Naive B cell (primary cell): ENCODE data around the gene TMEM185A. TPM values are rescaled to one million over a fixed set of nuclear protein-coding genes. Genes with fewer than 3 reads are reported as not detected.
"Not testable (repeated sequence)": the region's sequence is repeated elsewhere in the genome, so short reads cannot be mapped to it uniquely, and the experiment has no call there.

Source experiments
- ATAC-seq, 2 donors: fragments of 150-1000 bp; cut with Tn5 transposase; 2 replicates each; pipeline ENCODE4 v1.10.0; 2021; ENCODE audit warnings: low read depth in 2 of 2, mild to moderate bottlenecking in 2 of 2, moderate library complexity in 2 of 2
- DNase-seq: peaks from one replicate; pipeline ENCODE4 v3.0.0; 2022
- H3K27ac Mint-ChIP-seq, 6 donors: one replicate each; pipeline ENCODE4 v1.8.0; 2020 to 2022; ENCODE audit warnings: mild to moderate bottlenecking in 6 of 6, mixed read lengths in 6 of 6, moderate library complexity in 5 of 6, inconsistent platforms in 2 of 6
- H3K27me3 Mint-ChIP-seq, 3 donors: one replicate each; pipeline ENCODE4 v1.8.0; 2021 to 2022; ENCODE audit warnings: mixed read lengths in 3 of 3, mild to moderate bottlenecking in 1 of 3
- H3K36me3 Mint-ChIP-seq, 2 donors: one replicate each; pipeline ENCODE4 v1.8.0; 2020 to 2022; ENCODE audit warnings: mixed read lengths in 2 of 2, inconsistent platforms in 1 of 2, mild to moderate bottlenecking in 1 of 2
- H3K4me1 Mint-ChIP-seq, 3 donors: one replicate each; pipeline ENCODE4 v1.8.0; 2020 to 2022; ENCODE audit warnings: mixed read lengths in 3 of 3, inconsistent platforms in 1 of 3, mild to moderate bottlenecking in 1 of 3, moderate library complexity in 1 of 3
- H3K4me3 Mint-ChIP-seq, 8 donors: one replicate each; pipeline ENCODE4 v1.8.0; 2020 to 2022; ENCODE audit warnings: mild to moderate bottlenecking in 8 of 8, mixed read lengths in 8 of 8, moderate library complexity in 8 of 8, inconsistent platforms in 2 of 8
- H3K9me3 Mint-ChIP-seq, 7 donors: one replicate each; pipeline ENCODE4 v1.8.0; 2020 to 2022; ENCODE audit warnings: mixed read lengths in 7 of 7, mild to moderate bottlenecking in 5 of 7, inconsistent platforms in 2 of 7, moderate library complexity in 1 of 7
- polyA plus RNA-seq, 6 donors: library from polyadenylated mRNA; unstranded; fragments of 300-500 nt; fragmentation: Illumina TruSeq; gene quantifications; one replicate each; pipeline ENCODE4 v1.2.3, GENCODE V29; 2021; ENCODE audit warnings: low read depth in 6 of 6

Gene TMEM185A
- polyA plus RNA-seq, 6 donors from 2014 or later, result 9.1 to 23.7 (median 16.7) TPM

DNA sequence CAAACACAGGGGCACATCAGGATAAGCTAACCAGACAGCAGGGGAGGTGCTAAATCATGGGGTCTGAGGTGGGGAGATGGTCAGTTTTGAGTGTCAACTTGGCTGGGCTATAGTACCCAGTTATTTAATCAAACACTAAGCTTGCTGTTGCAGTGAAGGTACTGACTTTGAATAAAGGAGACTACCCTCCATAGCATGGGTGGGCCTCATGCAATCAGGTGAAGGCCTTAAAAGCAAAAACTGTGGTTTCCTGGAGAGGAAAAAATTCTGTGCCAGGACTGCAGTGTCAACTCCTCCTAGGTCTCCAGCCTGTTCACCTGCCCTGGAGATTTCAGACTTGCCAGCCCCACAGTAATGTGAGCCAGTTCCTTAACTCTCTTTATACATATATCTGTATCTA, 23.9 kb downstream of the TMEM185A start:
- Mint-ChIP-seq H3K9me3 (no peaks in the 10 kb centered on the region), H3K36me3 (peaks cover 0 to 18% of the 10 kb centered on the region in 2 donors), H3K4me3 (no peak overlapping the region), H3K4me1 (peaks cover 0 to 6% (median 3%) of the 10 kb centered on the region in 3 donors), H3K27me3 (no peaks in the 10 kb centered on the region), H3K27ac (no peak overlapping the region)
- ATAC-seq (no peak), DNase-seq (no peak)

- DNase-seq, H3K4me3 Mint-ChIP-seq, H3K9me3 Mint-ChIP-seq, ATAC-seq, H3K4me1 Mint-ChIP-seq, H3K27me3 Mint-ChIP-seq: not testable (repeated sequence)
- peak overlapping the region in 2 of 6 donors; percentile 14 to 65 for H3K27ac Mint-ChIP-seq
- H3K36me3 Mint-ChIP-seq, result peaks cover 0 to 18% of the 10 kb centered on the region in 2 donors
Measured at GRCh38 chrX:149605248-149605885, 26.2 kb downstream of the TMEM185A start.

DNA sequence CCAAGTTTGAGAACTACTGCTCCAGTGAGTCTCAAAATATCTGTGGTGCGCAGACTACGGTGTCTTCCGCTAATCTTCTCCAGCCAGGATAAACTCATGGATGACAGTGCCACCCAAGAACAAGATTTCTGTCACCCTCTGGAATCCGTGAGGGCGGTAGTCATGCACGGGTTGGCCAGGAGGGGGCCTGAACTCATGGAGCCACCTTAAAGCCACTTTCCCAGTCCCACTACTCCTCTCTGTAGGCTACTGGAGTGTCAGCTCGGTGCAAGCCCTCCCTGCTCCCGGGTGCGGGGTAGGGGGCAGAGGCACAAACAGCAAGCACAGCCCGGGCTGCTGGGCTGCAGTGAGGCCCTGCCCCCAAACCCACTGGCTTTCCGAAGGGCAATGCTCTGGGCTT, 33.0 kb downstream of the TMEM185A start:
- not testable (repeated sequence) for H3K27me3 Mint-ChIP-seq, H3K9me3 Mint-ChIP-seq, DNase-seq, H3K27ac Mint-ChIP-seq, ATAC-seq, H3K4me3 Mint-ChIP-seq, H3K4me1 Mint-ChIP-seq, H3K36me3 Mint-ChIP-seq

- H3K9me3 Mint-ChIP-seq, result not testable (repeated sequence)
Measured at GRCh38 chrX:149595943-149596342, 35.6 kb downstream of the TMEM185A start.

DNA sequence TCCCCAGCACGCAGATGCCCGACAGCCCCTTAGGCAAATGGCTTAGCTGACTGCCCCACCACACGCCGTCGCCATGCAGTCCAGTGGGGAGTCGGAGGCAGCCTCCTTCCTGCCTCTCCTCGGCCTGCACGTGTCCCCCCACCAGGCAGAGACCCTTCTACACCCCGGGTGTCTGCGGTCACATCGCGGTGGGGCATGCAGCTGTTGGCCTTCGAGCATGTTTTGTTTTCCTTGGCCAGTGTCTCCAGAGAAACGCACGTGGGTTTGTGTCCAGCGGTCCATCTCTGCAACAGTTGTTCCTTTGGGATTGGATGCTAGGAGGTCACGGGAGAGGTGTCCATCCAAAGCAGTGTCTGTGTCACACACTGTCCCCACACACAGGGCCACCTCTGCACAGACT, 36.4 kb downstream of the TMEM185A start, which contains the start of gene HSFX2:
HSFX2 (minus strand) TSS at position 101 of the 400 bp plus-strand sequence. CDS start 614 bp downstream, outside the sequence.
- not testable (repeated sequence) for H3K36me3 Mint-ChIP-seq, H3K27ac Mint-ChIP-seq, H3K4me3 Mint-ChIP-seq, DNase-seq, H3K4me1 Mint-ChIP-seq, H3K9me3 Mint-ChIP-seq, ATAC-seq, H3K27me3 Mint-ChIP-seq

More at GRCh38 chrX:149595943-149596342, 35.6 kb downstream of the TMEM185A start:
- not testable (repeated sequence) for H3K36me3 Mint-ChIP-seq, H3K27ac Mint-ChIP-seq, H3K4me1 Mint-ChIP-seq, H3K27me3 Mint-ChIP-seq, DNase-seq, H3K4me3 Mint-ChIP-seq, ATAC-seq

- not testable (repeated sequence) for H3K4me3 Mint-ChIP-seq, ATAC-seq, H3K27ac Mint-ChIP-seq, H3K9me3 Mint-ChIP-seq, H3K27me3 Mint-ChIP-seq, DNase-seq, H3K4me1 Mint-ChIP-seq, H3K36me3 Mint-ChIP-seq
Measured at GRCh38 chrX:149590993-149591392, 40.6 kb downstream of the TMEM185A start.

GRCh38 chrX:149587359-149587758, 44.2 kb downstream of the TMEM185A start, which contains the start of gene MAGEA9B:
Gene MAGEA9B (minus strand): TSS chrX:149587459. CDS start chrX:149583179, 4,280 bp downstream.
- DNase-seq, H3K36me3 Mint-ChIP-seq, H3K27me3 Mint-ChIP-seq, H3K4me3 Mint-ChIP-seq, H3K9me3 Mint-ChIP-seq, H3K4me1 Mint-ChIP-seq, ATAC-seq, H3K27ac Mint-ChIP-seq: not testable (repeated sequence)

DNA sequence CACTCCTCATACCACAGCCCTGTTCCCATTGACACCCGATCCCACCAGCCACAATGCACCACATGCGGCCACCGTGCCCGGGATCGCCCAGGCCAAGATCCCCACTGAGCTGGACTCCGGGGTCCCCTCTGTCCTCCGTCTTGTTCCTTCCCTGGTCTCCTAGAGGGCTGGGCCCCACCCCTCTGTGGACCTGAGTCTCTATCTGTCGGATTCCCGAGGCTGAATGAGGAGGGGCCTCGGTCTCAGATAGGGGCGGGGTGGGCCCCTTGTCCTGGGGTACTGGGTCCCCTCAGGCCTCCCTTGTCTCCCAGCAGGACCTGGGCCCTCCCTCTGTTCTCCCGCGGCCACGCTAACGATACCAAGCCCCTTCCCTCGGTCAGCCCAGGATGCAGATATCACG, 46.0 kb downstream of the TMEM185A start:
- not testable (repeated sequence) for ATAC-seq, DNase-seq, H3K27me3 Mint-ChIP-seq, H3K4me1 Mint-ChIP-seq, H3K36me3 Mint-ChIP-seq, H3K27ac Mint-ChIP-seq, H3K4me3 Mint-ChIP-seq, H3K9me3 Mint-ChIP-seq

DNA sequence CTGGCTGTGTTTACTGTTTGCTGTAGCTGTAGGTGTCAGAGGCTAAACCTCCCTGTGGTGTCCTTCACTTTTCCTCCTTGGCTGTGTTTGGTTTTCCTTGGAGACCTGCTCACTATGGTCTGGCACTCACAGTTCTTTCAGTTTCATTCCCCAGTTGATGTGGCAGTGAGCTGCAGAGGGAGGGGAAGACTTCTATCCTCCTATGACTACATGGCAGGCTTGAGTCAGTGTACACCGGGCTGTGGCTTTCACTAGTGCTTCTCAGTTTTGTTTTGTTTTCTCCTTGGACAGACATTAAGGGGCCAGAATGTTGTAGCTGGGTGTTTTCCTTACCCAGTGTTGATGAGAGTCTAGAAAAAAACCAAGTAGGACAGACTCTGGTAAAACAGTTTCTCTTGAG, 58.1 kb downstream of the TMEM185A start:
- not testable (repeated sequence) for H3K9me3 Mint-ChIP-seq, H3K27me3 Mint-ChIP-seq, ATAC-seq, H3K36me3 Mint-ChIP-seq, H3K4me3 Mint-ChIP-seq, H3K4me1 Mint-ChIP-seq, DNase-seq, H3K27ac Mint-ChIP-seq

DNA sequence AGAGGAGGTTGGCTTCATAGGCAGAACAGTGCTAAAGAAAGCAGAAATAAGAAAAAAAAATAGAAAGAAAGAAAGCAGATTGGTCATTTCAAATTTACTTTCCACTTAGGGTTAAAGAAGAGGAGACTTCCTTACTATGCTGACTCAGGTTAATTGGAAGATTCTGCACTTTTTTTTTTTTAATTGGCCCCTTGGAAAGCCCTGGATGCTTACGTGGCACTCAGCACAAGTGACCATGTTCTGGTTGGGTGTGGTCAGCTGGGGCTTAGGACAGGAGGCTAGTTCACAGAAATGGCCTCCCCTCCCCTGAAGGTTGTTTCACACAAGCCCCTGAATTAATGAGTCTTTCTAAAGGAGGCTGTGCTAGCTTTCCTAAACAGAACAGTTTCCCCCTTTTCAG, 58.8 kb downstream of the TMEM185A start:
- H3K4me1 Mint-ChIP-seq, result no peaks in the 10 kb centered on the region
- H3K27me3 Mint-ChIP-seq, result peaks cover 0 to 4% (median 0%) of the 10 kb centered on the region in 3 donors
- no peaks in the 10 kb centered on the region for H3K9me3 Mint-ChIP-seq
- no peak overlapping the region for H3K4me3 Mint-ChIP-seq
- H3K27ac Mint-ChIP-seq, result no peak overlapping the region
- DNase-seq, result no peak
- no peaks in the 10 kb centered on the region for H3K36me3 Mint-ChIP-seq
- ATAC-seq, result no peak

GRCh38 chrX:149571770-149572169, 59.8 kb downstream of the TMEM185A start:
- H3K27me3 Mint-ChIP-seq, result peaks cover 0 to 4% (median 0%) of the 10 kb centered on the region in 3 donors

DNA sequence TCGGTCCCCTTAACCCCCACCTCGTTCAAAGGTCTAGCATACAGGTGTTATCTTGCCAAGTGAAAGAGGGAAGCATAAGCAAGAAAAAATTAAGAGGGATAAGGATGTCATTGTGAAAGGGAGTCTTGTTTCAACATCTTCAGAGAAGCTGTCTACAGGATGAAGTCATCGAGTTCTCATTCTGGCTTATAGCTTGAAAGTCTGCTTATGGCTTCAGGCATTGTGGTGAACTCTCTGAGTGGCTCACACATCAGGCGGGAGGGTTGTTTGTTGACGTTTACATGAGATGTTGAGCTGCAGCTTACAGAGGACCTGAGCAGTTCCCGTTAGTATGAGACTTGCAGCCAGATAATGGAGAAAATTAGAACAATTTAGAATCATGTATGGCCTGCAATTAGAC, 60.9 kb downstream of the TMEM185A start:
- ATAC-seq, result no peak
- H3K27me3 Mint-ChIP-seq, result peaks cover 0 to 4% (median 0%) of the 10 kb centered on the region in 3 donors
- H3K4me3 Mint-ChIP-seq, result no peak overlapping the region
- no peak for DNase-seq
- H3K4me1 Mint-ChIP-seq, result no peaks in the 10 kb centered on the region
- no peaks in the 10 kb centered on the region for H3K9me3 Mint-ChIP-seq
- H3K36me3 Mint-ChIP-seq, result no peaks in the 10 kb centered on the region
- peak overlapping the region in 1 of 6 donors; percentile 54 for H3K27ac Mint-ChIP-seq

More at GRCh38 chrX:149571770-149572169, 59.8 kb downstream of the TMEM185A start:
- no peaks in the 10 kb centered on the region for H3K9me3 Mint-ChIP-seq
- DNase-seq (no peak), ATAC-seq (no peak)
- H3K4me1 Mint-ChIP-seq, result no peaks in the 10 kb centered on the region
- H3K4me3 Mint-ChIP-seq, result peak overlapping the region in 1 of 8 donors; percentile 35
- no peak overlapping the region for H3K27ac Mint-ChIP-seq
- no peaks in the 10 kb centered on the region for H3K36me3 Mint-ChIP-seq

DNA sequence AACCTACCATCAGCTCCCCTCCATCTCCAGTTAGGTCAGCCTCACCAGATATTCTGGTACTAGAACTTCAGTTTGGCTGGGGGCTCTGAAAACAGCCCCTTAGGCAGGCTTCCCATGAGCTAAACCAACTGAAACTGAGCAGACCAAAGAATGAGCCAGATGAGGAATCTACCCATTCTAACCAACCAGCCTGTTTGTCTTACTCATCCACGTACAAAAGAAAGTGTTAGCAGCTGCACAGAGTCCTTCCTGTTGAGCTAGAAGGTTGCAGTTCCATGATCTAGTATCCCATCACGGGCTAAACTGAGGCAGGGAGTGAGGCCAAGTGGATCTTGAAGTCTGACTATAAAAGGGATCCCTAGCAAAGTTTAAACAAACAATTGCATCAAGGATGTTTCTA, 61.8 kb downstream of the TMEM185A start:
- Mint-ChIP-seq H3K9me3 (no peaks in the 10 kb centered on the region), H3K27me3 (peaks cover 0 to 4% (median 0%) of the 10 kb centered on the region in 3 donors), H3K27ac (no peak overlapping the region), H3K36me3 (no peaks in the 10 kb centered on the region), H3K4me3 (no peak overlapping the region), H3K4me1 (no peaks in the 10 kb centered on the region)
- no peak for DNase-seq
- no peak for ATAC-seq

- ATAC-seq, result no peak
- peaks cover 0 to 4% (median 0%) of the 10 kb centered on the region in 3 donors for H3K27me3 Mint-ChIP-seq
- H3K4me3 Mint-ChIP-seq, result no peak overlapping the region
- H3K36me3 Mint-ChIP-seq, result no peaks in the 10 kb centered on the region
- H3K27ac Mint-ChIP-seq, result no peak overlapping the region
- DNase-seq, result no peak
- no peaks in the 10 kb centered on the region for H3K9me3 Mint-ChIP-seq
- H3K4me1 Mint-ChIP-seq, result no peaks in the 10 kb centered on the region
Measured at GRCh38 chrX:149568701-149569296, 62.8 kb downstream of the TMEM185A start.
